Stimulated activated CD8-positive, alpha-beta memory T cell treated with anti-CD3 and anti-CD28 coated beads, Interleukin-12 subunit alpha, Interleukin-12 subunit beta, amount 100 ng/mL, for 24 hours (primary cell): ENCODE results near the gene MUC4.
"Not testable (repeated sequence)": the region's sequence is repeated elsewhere in the genome, so short reads cannot be mapped to it uniquely, and the experiment has no call there.

ENCODE experiments used
- DNase-seq: peaks from one replicate; pipeline ENCODE4 v3.0.0-alpha.2; 2020; ENCODE audit errors: extremely low read depth

The MUC4 gene

DNA sequence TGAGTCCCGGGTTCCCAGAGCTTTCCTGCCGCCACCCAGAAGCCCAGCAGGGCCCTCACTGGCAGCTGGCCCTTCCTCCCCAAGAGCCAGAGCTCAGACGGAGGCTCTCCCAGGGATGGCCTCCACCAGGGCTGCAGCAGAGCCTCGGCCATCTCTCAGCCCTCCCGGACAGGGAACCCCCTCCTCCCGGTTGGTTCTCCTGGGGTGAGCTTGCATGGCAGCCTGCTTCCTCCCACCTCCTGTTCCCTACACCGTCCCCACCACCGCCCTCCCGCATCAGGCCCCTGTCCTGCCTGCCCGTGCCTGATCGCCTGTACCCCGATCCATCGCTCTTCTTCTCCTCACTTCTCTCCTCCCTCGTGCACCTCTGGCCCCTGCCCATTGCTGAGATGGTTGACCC lies 24.1 kb upstream of the MUC4 start:
- no peak for DNase-seq

DNA sequence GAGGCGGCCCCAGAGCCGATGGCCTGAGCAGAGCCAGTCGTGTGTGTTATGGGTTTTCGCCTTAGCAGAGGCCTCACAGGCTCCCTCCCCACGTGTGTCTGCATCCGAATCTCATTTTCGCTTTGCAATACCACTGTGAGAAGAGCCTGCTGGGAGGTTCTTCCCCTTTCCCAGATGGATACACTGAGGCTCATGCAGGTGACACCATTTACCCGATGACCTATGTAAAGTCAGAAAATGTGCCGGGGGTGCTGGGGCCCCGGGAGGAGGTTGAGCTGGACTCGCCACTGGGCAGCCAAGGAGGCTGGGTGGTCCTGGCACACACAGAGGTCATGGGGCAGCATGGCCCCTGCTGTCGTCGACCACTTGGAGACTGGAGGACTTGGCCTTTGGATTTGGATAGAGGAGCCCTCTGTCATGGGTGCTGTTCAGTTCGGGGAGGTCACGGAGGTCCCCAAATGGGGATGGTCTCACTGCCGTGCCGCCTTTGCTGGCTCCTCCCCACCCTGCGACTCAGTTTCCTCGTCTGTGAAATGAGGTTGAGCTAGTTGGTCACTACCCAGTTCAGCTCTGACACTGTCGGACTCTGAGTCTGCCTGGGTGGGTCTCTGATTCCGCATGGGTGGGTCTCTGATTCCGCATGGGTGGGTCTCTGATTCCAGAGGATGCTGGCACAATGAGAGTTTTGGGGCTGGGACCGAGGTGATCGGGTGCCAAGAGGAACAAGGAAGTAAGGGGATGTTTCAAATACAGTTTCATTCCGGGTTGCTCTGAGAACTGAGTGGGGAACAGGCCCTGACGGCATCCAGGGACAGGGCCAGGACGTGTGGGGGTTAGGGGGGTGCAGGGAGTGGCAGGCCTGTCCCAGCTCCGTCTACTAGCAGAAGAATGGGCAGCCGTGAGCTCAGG lies 23.2 kb upstream of the MUC4 start:
- DNase-seq: no peak

GRCh38 chr3:195829897-195830254 lies 18.1 kb upstream of the MUC4 start:
- no peak for DNase-seq

DNA sequence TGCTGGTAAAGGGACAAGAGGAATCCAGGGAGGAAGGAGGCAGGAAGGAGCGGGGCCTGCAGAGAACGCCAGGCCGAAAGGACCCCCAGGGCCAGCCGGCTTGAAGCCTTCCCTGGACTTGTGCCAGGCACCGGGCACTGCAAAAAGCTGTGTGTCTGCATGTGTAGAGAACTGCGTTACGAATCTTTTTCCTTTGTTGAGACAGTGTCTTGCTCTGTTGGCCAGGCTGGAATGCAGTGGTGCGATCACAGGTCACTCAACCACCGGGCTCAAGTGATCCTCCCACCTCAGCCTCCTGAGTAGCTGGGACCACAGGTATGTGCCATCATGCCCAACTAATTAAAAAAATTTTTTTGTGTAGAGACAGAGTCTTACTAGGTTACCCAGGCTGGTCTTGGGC lies 17.0 kb upstream of the MUC4 start:
- DNase-seq: no peak

GRCh38 chr3:195825857-195826804 lies 14.4 kb upstream of the MUC4 start:
- no peak for DNase-seq

DNA sequence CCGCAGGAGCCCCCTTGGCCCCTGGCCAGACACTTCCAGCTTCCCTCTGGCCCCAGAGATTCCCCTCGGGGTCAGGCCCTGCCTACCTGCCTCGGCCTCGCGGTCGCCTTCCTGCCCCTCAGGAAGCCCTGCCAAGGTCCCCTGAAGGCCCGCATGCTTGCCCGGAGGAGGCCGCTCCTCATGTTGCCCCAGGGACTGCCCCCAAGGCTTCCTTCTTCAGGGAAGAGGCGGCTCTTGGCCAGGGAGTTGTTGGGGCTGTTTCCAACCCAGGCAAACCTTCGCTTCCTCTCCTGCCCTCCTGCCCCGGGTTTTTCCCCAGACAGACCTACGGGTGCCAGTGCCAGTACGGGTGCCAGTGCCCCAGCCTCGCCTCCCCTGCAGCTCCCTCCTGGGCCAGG lies 13.5 kb upstream of the MUC4 start:
- DNase-seq: no peak

- not testable (repeated sequence) for DNase-seq
Observed at GRCh38 chr3:195824425-195825190, 12.9 kb upstream of the MUC4 start.

GRCh38 chr3:195823999-195824398 lies 12.3 kb upstream of the MUC4 start:
- no peak for DNase-seq

GRCh38 chr3:195823280-195823679 lies 11.6 kb upstream of the MUC4 start:
- no peak for DNase-seq

GRCh38 chr3:195822131-195822696 lies 10.5 kb upstream of the MUC4 start:
- DNase-seq: no peak

DNA sequence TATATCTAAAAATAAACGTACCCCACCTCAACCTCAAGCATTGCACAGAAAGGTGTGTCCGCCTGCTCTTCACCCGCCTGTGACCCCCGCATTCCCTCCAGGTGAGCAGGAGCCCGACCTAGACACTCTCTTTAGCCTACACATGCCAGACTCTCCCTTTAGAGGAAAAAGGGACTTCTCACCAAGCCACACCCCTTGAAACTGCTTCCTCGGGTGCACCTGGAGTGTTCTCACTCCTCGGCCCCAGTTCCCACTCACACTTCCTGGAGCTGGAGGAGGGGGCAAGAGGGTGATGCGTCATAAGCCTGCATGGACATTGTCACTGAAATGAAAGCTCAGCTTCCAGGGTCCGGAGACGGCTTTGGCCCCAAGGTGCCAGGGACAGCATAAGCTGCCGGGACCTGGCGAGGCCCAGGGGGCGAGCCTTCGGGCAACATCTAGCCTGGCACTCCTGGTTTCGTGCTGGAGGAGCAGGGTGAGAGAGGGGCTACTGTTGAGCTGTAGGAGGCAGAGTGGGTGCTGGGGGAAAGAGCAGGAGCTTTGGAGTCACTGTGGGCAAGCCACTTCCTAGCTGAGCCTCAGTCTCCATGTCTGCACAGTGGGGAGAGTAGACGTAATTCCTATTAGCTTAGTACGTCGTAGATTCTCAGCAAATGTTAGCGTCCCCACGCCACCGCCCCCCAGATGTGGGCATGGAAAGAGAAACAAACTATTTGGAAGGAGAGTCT lies 9.8 kb upstream of the MUC4 start:
- DNase-seq: no peak

DNA sequence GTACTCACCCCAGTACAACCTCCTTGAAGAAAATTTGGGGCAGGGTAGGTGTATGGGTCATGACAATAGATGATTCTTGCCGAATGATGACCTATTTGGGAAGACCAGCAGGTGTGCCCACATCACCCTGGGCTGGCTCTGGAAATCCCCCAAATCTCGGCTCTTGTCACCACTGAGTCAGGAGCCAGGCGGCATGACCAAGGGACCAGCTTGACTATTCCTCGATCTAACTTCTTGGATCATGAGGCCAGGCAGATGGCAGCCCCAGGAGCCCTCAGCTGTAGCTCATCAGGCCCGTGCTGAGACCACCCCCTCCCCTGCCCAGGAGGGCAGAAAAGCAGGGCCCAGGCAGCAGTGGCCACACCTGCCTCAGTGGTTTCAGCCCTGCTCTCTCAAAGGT lies 9.2 kb upstream of the MUC4 start:
- DNase-seq: no peak

DNA sequence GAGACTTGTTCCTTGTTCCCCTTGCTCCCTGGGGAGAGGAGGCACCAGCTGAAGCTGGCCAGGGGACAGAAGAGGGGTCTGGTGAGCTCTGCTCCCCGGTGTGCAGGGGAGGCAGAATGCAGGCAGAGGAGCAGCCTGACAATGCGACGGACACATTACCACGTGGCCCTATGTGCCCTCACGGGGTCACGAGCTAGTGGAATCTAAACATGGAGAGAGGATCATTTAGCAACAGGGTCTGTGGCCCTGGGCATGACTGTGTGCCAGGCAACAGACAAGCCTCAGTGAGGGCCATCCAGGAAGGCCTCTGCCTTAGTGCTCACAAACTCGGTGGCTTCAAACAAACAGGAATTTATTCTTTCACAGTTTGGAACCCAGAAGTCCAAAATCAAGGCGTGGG lies 8.5 kb upstream of the MUC4 start:
- DNase-seq: no peak

DNA sequence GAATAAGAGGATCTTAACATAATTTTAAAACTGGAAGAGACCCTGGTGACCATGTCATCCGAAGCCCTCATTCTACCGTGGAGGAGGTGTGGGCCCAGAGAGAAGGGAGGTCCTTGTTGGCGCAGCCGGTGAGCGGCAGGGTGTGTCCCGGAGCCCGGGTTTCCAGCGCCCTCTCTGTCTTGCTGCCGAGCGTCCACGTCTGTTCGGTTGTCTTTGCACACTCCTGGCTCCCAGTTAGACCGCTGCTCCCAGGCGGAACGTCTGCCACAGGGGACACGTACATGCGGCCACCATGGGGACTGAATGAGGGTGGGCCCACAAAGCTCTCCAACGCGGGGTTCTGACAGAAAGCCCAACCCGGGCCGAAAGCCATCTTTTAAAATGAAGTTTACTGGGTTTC lies 6.6 kb upstream of the MUC4 start:
- DNase-seq: no peak

DNA sequence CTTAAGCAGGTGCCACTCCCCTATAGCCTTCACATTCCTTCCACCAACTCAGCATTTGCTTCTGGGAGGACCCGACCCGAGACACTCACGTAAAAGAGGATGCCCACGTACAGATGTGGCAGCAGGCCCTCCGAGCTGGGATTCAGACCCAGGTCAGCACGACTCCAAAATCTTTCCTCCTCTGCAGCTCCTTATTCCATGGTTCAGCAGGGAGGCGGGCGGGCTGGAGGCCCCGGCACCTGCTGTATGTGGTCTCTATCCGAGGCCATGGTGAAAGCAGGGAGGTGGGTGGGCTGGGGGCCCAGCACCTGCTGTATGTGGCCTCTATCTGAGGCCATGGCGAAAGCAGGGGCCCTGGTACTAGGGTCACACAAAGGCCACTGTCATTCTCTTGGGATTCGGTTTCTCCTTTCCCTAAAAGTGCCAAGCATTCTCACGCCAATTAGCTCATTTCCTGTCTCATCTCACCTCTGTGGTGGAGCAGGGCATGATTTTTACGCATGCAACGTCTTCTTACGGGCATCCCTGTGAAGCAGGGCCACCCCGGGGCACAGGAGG lies 5.9 kb upstream of the MUC4 start:
- no peak for DNase-seq

DNA sequence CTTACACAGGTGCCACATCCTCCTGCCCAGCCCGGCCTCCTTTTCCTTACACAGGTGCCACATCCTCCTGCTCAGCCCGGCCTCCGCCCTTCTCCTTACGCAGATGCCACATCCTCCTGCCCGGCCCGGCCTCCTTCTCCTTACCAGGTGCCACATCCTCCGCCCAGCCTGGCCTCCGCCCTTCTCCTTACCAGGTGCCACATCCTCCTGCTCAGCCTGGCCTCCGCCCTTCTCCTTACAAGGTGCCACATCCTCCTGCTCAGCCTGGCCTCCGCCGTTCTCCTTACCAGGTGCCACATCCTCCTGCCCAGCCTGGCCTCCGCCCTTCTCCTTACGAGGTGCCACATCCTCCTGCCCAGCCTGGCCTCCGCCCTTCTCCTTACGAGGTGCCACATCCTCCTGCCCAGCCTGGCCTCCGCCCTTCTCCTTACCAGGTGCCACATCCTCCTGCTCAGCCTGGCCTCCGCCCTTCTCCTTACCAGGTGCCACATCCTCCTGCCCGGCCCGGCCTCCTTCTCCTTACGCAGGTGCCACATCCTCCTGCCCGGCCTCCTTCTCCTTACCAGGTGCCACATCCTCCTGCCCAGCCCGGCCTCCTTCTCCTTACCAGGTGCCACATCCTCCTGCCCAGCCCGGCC lies 4.7 kb upstream of the MUC4 start:
- DNase-seq: not testable (repeated sequence)

- no peak for DNase-seq
Observed at GRCh38 chr3:195815169-195815771, 3.5 kb upstream of the MUC4 start.

DNA sequence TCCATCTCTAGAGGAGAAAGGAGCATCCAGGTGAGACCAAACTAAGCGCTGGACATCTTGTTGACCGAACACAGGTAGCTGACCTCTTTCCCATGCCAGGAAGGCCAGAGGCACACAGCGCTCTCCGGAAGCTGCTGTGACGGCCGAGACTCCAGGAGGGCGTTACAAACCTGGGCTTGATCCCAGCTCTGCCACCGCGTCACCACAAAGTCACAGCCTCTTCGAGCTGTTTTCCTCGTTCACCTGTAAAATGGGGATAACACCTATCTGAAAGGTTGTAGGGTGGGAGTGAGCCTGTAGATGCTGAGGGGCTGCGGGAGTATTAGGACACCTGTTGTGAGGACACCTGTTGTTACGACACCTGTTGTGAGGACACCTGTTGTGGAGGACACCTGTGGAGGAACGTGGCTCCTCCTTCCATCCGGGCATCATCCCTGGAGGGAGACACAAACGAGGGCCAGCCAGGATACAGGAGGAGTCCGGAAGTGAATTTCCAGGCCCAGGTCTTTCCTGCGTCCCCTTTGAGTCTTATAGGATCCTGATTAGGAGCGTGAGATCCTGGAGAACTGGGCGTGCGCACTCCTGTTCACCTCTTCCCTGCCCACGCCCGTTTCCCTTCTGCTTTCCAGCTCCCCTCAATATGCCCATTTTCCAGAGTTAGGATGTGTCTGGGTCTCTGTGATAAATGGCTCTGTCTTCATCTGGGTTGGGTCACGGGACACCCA lies 2.3 kb upstream of the MUC4 start:
- no peak for DNase-seq

GRCh38 chr3:195812366-195812765 lies 637 bp upstream of the MUC4 start:
- no peak for DNase-seq
